HEK293T (cell line): ENCODE results near the gene CFAP74.

Experiments
- CTCF ChIA-PET: fragments of 350-600 bp; formaldehyde crosslinking; extraction: SDS; loops from one replicate; lab custom pipeline; 2021; ENCODE audit warnings: antibody characterized with exemption, inconsistent platforms; lab: Yijun Ruan, JAX
- POLR2A ChIA-PET: fragments of 350-600 bp; formaldehyde crosslinking; extraction: SDS; loops from one replicate; lab custom pipeline; 2020; ENCODE audit warnings: antibody characterized with exemption, inconsistent platforms; lab: Yijun Ruan, JAX
- DNase-seq: peaks from one replicate; pipeline ENCODE4 v3.0.0; 2012; ENCODE audit warnings: mixed read lengths; ENCODE audit errors: extremely low spot score
- ARNT ChIP-seq: fragments of 450-650 bp; IDR thresholded peaks from 2 replicates; pipeline ENCODE4 v1.6.1; 2017; ENCODE audit warnings: mild to moderate bottlenecking
- BHLHE40 ChIP-seq: fragments of 450-650 bp; IDR thresholded peaks from 2 replicates; pipeline ENCODE4 v1.6.1; 2016; ENCODE audit warnings: mild to moderate bottlenecking, moderate library complexity, borderline replicate concordance
- CTBP1 ChIP-seq: fragments of 450-650 bp; IDR thresholded peaks from 2 replicates; pipeline ENCODE4 v1.6.1; 2016; ENCODE audit warnings: borderline replicate concordance
- ELF4 ChIP-seq: fragments of 450-650 bp; IDR thresholded peaks from 2 replicates; pipeline ENCODE4 v1.6.1; 2017; ENCODE audit warnings: antibody characterized with exemption
- FOXK2 ChIP-seq: fragments of 450-650 bp; IDR thresholded peaks from 2 replicates; pipeline ENCODE4 v1.6.1; 2016; ENCODE audit warnings: mild to moderate bottlenecking
- FOXM1 ChIP-seq: fragments of 450-650 bp; IDR thresholded peaks from 2 replicates; pipeline ENCODE4 v1.6.1; 2017; ENCODE audit warnings: mild to moderate bottlenecking, borderline replicate concordance
- HDGF ChIP-seq: fragments of 450-650 bp; IDR thresholded peaks from 2 replicates; pipeline ENCODE4 v1.6.1; 2017; ENCODE audit warnings: antibody characterized with exemption, borderline replicate concordance
- L3MBTL2 ChIP-seq: fragments of 450-650 bp; conservative IDR thresholded peaks from 2 replicates; pipeline ENCODE4 v1.6.1; 2016; ENCODE audit warnings: mild to moderate bottlenecking
- LEF1 ChIP-seq: fragments of 450-650 bp; IDR thresholded peaks from 2 replicates; pipeline ENCODE4 v1.6.1; 2017; ENCODE audit warnings: mild to moderate bottlenecking, borderline replicate concordance
- NFRKB ChIP-seq: fragments of 450-650 bp; IDR thresholded peaks from 2 replicates; pipeline ENCODE4 v1.6.1; 2016; ENCODE audit warnings: mild to moderate bottlenecking, moderate library complexity
- PKNOX1 ChIP-seq: fragments of 450-650 bp; IDR thresholded peaks from 2 replicates; pipeline ENCODE4 v1.6.1; 2016
- SP1 ChIP-seq: fragments of 450-650 bp; IDR thresholded peaks from 2 replicates; pipeline ENCODE4 v1.6.1; 2017
- SUZ12 ChIP-seq: fragments of 450-650 bp; IDR thresholded peaks from 2 replicates; pipeline ENCODE4 v1.6.1; 2016; ENCODE audit warnings: mild to moderate bottlenecking
- TARDBP ChIP-seq: fragments of 450-650 bp; IDR thresholded peaks from 2 replicates; pipeline ENCODE4 v1.6.1; 2016
- ZNF384 ChIP-seq: fragments of 450-650 bp; IDR thresholded peaks from 2 replicates; pipeline ENCODE4 v1.6.1; 2016

Gene CFAP74

GRCh38 chr1:1943834-1944570, 59.6 kb downstream of the CFAP74 start:
- ChIA-PET CTCF (interaction anchor here (0.6 to 1.8 kb wide), 12 partner anchors 8 to 836 kb away, joined by 3 to 18 read pairs (median 4); no protein-coding TSS in a partner anchor), POLR2A (interaction anchor here (1.4 kb wide), 1 partner anchor 101 kb away, joined by 5 read pairs; no protein-coding TSS in a partner anchor)
- no peak for TF ChIP-seq SP1
- no peak for TF ChIP-seq PKNOX1
- no peak for TF ChIP-seq CTBP1
- no peak for TF ChIP-seq HDGF
- no peak for TF ChIP-seq FOXK2
- no peak for TF ChIP-seq ELF4
- peak; percentile 90 for TF ChIP-seq TARDBP
- TF ChIP-seq LEF1 = no peak
- TF ChIP-seq NFRKB = no peak
- TF ChIP-seq L3MBTL2 = peak; percentile 71
- TF ChIP-seq SUZ12 = no peak
- DNase-seq = peak; percentile 75

- TF ChIP-seq FOXK2 (no peak), SP1 (no peak), ZNF384 (no peak), FOXM1 (no peak), L3MBTL2 (no peak), SUZ12 (no peak), PKNOX1 (no peak)
- POLR2A ChIA-PET = interaction anchor here (1.4 kb wide), 1 partner anchor 102 kb away, joined by 5 read pairs; no protein-coding TSS in a partner anchor
- CTCF ChIA-PET = interaction anchor here (0.6 to 1.8 kb wide), 5 partner anchors 100 to 246 kb away, joined by 4 to 18 read pairs (median 4); no protein-coding TSS in a partner anchor
- no peak for DNase-seq
Measured at GRCh38 chr1:1942753-1943656, 60.6 kb downstream of the CFAP74 start.

GRCh38 chr1:1941868-1942752, 61.5 kb downstream of the CFAP74 start:
- DNase-seq = no peak
- TF ChIP-seq BHLHE40 (no peak), PKNOX1 (no peak), LEF1 (no peak)
- ChIA-PET POLR2A (no interaction called here), CTCF (interaction anchor here (0.6 to 0.9 kb wide), 2 partner anchors 23 to 113 kb away, joined by 3 to 8 read pairs; partner anchors contain the start of gene TMEM52)

- TF ChIP-seq ARNT = no peak
- no peak for TF ChIP-seq HDGF
- TF ChIP-seq PKNOX1 = no peak
- no peak for TF ChIP-seq SP1
- DNase-seq = no peak
- ChIA-PET CTCF (interaction anchor here (0.9 to 1.8 kb wide), 2 partner anchors 22 to 103 kb away, joined by 3 to 10 read pairs; partner anchors contain the start of gene TMEM52), POLR2A (no interaction called here)
Measured at GRCh38 chr1:1941211-1941841, 62.3 kb downstream of the CFAP74 start.

- TF ChIP-seq CTBP1 (no peak), BHLHE40 (no peak), FOXM1 (no peak), PKNOX1 (no peak), SUZ12 (no peak), FOXK2 (no peak), LEF1 (no peak), ZNF384 (no peak), HDGF (no peak), NFRKB (no peak)
- POLR2A ChIA-PET = no interaction called here
- CTCF ChIA-PET = interaction anchor here (1.8 kb wide), 1 partner anchor 104 kb away, joined by 10 read pairs; no protein-coding TSS in a partner anchor
- DNase-seq = no peak
Measured at GRCh38 chr1:1940123-1940425, 63.5 kb downstream of the CFAP74 start.
